WTC11 (cell line): ENCODE data around the gene PSENEN. TPM values are rescaled to one million over a fixed set of nuclear protein-coding genes. Genes with fewer than 3 reads are reported as not detected.
A peak's percentile ranks its signal among the peaks of the same experiment; 100 is the strongest.

Source experiments
- ATAC-seq: fragments of 200-7000 bp; cut with Tn5 transposase; 2 replicates; pipeline ENCODE4 v1.10.0; 2021; ENCODE audit warnings: mild to moderate bottlenecking, moderate library complexity
- CTCF ChIA-PET: fragments of 300-600 bp; sonication (Branson Sonifier 250); formaldehyde crosslinking; loops from one replicate; lab custom pipeline; 2021; ENCODE audit warnings: antibody characterized with exemption; lab: Charles Lee
- POLR2A ChIA-PET: fragments of 350-600 bp; sonication (Branson Sonifier 250); formaldehyde crosslinking; loops from one replicate; lab custom pipeline; 2021; ENCODE audit warnings: antibody characterized with exemption; lab: Charles Lee
- DNase-seq: peaks from one replicate; pipeline ENCODE4 v3.0.0; 2021; ENCODE audit warnings: low spot score
- H3K27ac Mint-ChIP-seq: 2 replicates; pipeline ENCODE4 v1.8.0; 2021; ENCODE audit warnings: mixed read lengths
- H3K27me3 Mint-ChIP-seq: 2 replicates; pipeline ENCODE4 v1.8.0; 2021; ENCODE audit warnings: low read depth, mild to moderate bottlenecking, moderate library complexity, mixed read lengths
- H3K36me3 Mint-ChIP-seq: 2 replicates; pipeline ENCODE4 v1.8.0; 2021; ENCODE audit warnings: mixed read lengths
- H3K4me1 Mint-ChIP-seq: 2 replicates; pipeline ENCODE4 v1.8.0; 2022; ENCODE audit warnings: mixed read lengths
- H3K4me3 Mint-ChIP-seq: 2 replicates; pipeline ENCODE4 v1.8.0; 2021; ENCODE audit warnings: mild to moderate bottlenecking, moderate library complexity, mixed read lengths
- H3K9me3 Mint-ChIP-seq: 2 replicates; pipeline ENCODE4 v1.8.0; 2021; ENCODE audit warnings: mixed read lengths
- ELF4 ChIP-seq: sonication (generic); formaldehyde crosslinking; IDR thresholded peaks from 2 replicates; pipeline ENCODE4 v1.8.1; 2022; ENCODE audit warnings: low read depth, mild to moderate bottlenecking, moderate library complexity, missing genetic modification reagents
- ERG ChIP-seq: fragments of 250-450 bp; sonication (Bioruptor Pico); IDR thresholded peaks from 2 replicates; pipeline ENCODE4 v1.8.0; 2021; ENCODE audit warnings: mild to moderate bottlenecking
- ESRRA ChIP-seq: sonication (generic); formaldehyde crosslinking; IDR thresholded peaks from 2 replicates; pipeline ENCODE4 v1.8.1; 2022; ENCODE audit warnings: mild to moderate bottlenecking, missing genetic modification reagents, borderline replicate concordance
- FOXK1 ChIP-seq: sonication (generic); formaldehyde crosslinking; IDR thresholded peaks from 2 replicates; pipeline ENCODE4 v1.8.0; 2022; ENCODE audit warnings: mild to moderate bottlenecking, moderate library complexity, missing genetic modification reagents
- GABPB1 ChIP-seq: sonication (generic); formaldehyde crosslinking; IDR thresholded peaks from 2 replicates; pipeline ENCODE4 v1.8.1; 2023; ENCODE audit warnings: mild to moderate bottlenecking, missing genetic modification reagents
- GTF2I ChIP-seq: fragments of 250-450 bp; sonication (Bioruptor Pico); conservative IDR thresholded peaks from 2 replicates; pipeline ENCODE4 v1.4.0; 2021; ENCODE audit warnings: mild to moderate bottlenecking
- HMGA2 ChIP-seq: fragments of 250-450 bp; sonication (Bioruptor Pico); IDR thresholded peaks from 2 replicates; pipeline ENCODE4 v1.4.0; 2021; ENCODE audit warnings: mild to moderate bottlenecking, moderate library complexity
- HMGXB4 ChIP-seq: sonication (generic); formaldehyde crosslinking; IDR thresholded peaks from 2 replicates; pipeline ENCODE4 v1.8.1; 2023; ENCODE audit warnings: mild to moderate bottlenecking, moderate library complexity, missing genetic modification reagents
- IRF1 ChIP-seq: sonication (generic); formaldehyde crosslinking; IDR thresholded peaks from 2 replicates; pipeline ENCODE4 v1.8.0; 2023; ENCODE audit warnings: missing genetic modification reagents
- MLX ChIP-seq: sonication (generic); formaldehyde crosslinking; IDR thresholded peaks from 2 replicates; pipeline ENCODE4 v1.8.1; 2023; ENCODE audit warnings: mild to moderate bottlenecking, missing genetic modification reagents, moderate library complexity
- MXD4 ChIP-seq: fragments of 250-450 bp; sonication (Bioruptor Pico); IDR thresholded peaks from 2 replicates; pipeline ENCODE4 v1.8.0; 2021; ENCODE audit warnings: mild to moderate bottlenecking, moderate library complexity, borderline replicate concordance
- MYBL2 ChIP-seq: sonication (generic); formaldehyde crosslinking; IDR thresholded peaks from 2 replicates; pipeline ENCODE4 v1.8.1; 2023; ENCODE audit warnings: mild to moderate bottlenecking, moderate library complexity, missing genetic modification reagents
- NFATC4 ChIP-seq: fragments of 250-450 bp; sonication (Bioruptor Pico); IDR thresholded peaks from 2 replicates; pipeline ENCODE4 v1.9.0; 2021; ENCODE audit warnings: mild to moderate bottlenecking
- NFE2L1 ChIP-seq: sonication (generic); formaldehyde crosslinking; IDR thresholded peaks from 2 replicates; pipeline ENCODE4 v1.8.1; 2023; ENCODE audit warnings: missing genetic modification reagents
- NR1H2 ChIP-seq: sonication (generic); formaldehyde crosslinking; IDR thresholded peaks from 2 replicates; pipeline ENCODE4 v1.9.0; 2021; ENCODE audit warnings: mild to moderate bottlenecking, moderate library complexity, missing genetic modification reagents
- PRDM15 ChIP-seq: sonication (generic); formaldehyde crosslinking; IDR thresholded peaks from 2 replicates; pipeline ENCODE4 v1.8.0; 2022; ENCODE audit warnings: missing genetic modification reagents
- SMAD4 ChIP-seq: sonication (generic); formaldehyde crosslinking; IDR thresholded peaks from 2 replicates; pipeline ENCODE4 v1.8.0; 2022; ENCODE audit warnings: mild to moderate bottlenecking, missing genetic modification reagents
- SOX15 ChIP-seq: fragments of 250-450 bp; sonication (Bioruptor Pico); IDR thresholded peaks from 2 replicates; pipeline ENCODE4 v1.9.0; 2021; ENCODE audit warnings: mild to moderate bottlenecking
- SP1 ChIP-seq: sonication (generic); formaldehyde crosslinking; conservative IDR thresholded peaks from 2 replicates; pipeline ENCODE4 v1.8.1; 2022; ENCODE audit warnings: missing genetic modification reagents
- ZNF138 ChIP-seq: sonication (generic); formaldehyde crosslinking; conservative IDR thresholded peaks from 2 replicates; pipeline ENCODE4 v1.8.1; 2022; ENCODE audit warnings: mild to moderate bottlenecking, moderate library complexity, missing genetic modification reagents
- ZNF396 ChIP-seq: fragments of 250-450 bp; sonication (Bioruptor Pico); IDR thresholded peaks from 2 replicates; pipeline ENCODE4 v1.8.0; 2021; ENCODE audit warnings: mild to moderate bottlenecking, moderate library complexity, borderline replicate concordance
- ZNF423 ChIP-seq: fragments of 250-450 bp; sonication (Bioruptor Pico); IDR thresholded peaks from 2 replicates; pipeline ENCODE4 v2.1.2; 2022; ENCODE audit warnings: mild to moderate bottlenecking, moderate library complexity
- total RNA-seq: library from RNA; stranded (reverse); gene quantifications from 3 replicates; pipeline ENCODE4 v1.2.3, GENCODE V29; 2021
- TF ChIP-seq, protein P1 (sequence below): sonication (generic); formaldehyde crosslinking; IDR thresholded peaks from 2 replicates; pipeline ENCODE4 v1.8.1; 2023; ENCODE audit warnings: mild to moderate bottlenecking, missing genetic modification reagents, moderate library complexity

PSENEN gene
- total RNA-seq, 1 experiment from 2014 or later: 80.3 TPM

DNA sequence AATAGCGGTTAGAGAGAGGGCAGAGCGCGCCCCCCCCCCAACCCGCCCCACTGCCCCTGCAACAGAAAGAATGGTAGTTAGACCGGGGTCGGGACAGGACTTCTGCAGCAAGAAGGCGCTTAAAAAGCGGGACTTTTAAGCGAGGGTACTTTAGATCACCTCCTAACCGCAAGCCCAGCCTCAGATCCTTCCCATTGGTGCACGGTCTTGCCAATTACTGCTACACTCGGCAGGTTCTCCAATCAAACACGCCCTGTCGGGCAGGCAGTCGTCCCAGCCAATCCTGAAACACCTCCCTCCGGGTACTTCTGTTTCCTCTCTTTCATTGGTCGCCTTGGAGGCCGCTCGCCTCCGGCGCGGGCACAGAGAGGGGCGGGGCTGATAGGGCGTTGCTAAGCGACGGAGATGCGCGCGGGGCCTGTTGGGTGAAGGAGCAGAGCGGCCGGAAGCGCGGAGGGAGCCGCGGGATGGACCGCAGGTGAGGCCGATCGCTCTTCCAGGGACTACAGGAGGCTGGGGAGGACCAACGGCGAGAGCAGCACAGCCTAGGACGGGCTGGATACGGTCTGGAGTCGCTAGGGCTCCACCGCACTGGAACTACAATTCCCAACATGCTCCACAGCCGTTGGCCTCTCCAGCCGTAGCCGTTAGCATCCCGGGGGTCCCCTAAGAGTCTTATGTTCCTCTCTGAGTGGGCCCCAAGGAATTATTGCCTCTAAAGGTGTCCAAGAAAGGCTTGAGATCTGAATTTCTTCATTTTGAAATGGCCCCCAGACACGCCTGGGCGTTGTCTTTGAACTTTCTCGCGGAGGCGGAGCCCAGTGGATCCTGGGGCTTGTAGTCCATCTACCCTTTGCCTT, 12.5 kb downstream of the PSENEN start, which contains the start of gene PROSER3 (continued):
- TF ChIP-seq SP1: peak; percentile 49; the same call in 1 of the 2 replicates
- TF ChIP-seq FOXK1 (CRISPR knock-in tag): 0 out of 2 replicates have a peak, but pooled peaks have one; percentile 56

- Mint-ChIP-seq H3K9me3 (no peaks in the 10 kb centered on the region), H3K27me3 (peaks cover 22% of the 10 kb centered on the region), H3K36me3 (peaks cover 16% of the 10 kb centered on the region), H3K27ac (no peak overlapping the region), H3K4me3 (peak overlapping the region; percentile 94), H3K4me1 (peaks cover 16% of the 10 kb centered on the region)
- no peak for ATAC-seq
- POLR2A ChIA-PET: no interaction called here
- TF ChIP-seq SOX15 (CRISPR knock-in tag) (no peak), NFE2L1 (CRISPR knock-in tag) (no peak), SMAD4 (CRISPR knock-in tag) (no peak), IRF1 (CRISPR knock-in tag) (no peak), ESRRA (CRISPR knock-in tag) (no peak), NR1H2 (no peak), GABPB1 (no peak), HMGA2 (CRISPR knock-in tag) (no peak), ELF4 (CRISPR knock-in tag) (no peak), MLX (CRISPR knock-in tag) (no peak), ZNF138 (no peak), ERG (CRISPR knock-in tag) (no peak), FOXK1 (CRISPR knock-in tag) (no peak), ZNF396 (CRISPR knock-in tag) (no peak), MXD4 (no peak), GTF2I (CRISPR knock-in tag) (no peak), SP1 (no peak), NFATC4 (CRISPR knock-in tag) (no peak)
- CTCF ChIA-PET: interaction anchor here (1.0 kb wide), 1 partner anchor 25 kb away, joined by 6 read pairs; no protein-coding TSS in a partner anchor
- DNase-seq: no peak
Measured at GRCh38 chr19:35759697-35760096, 14.2 kb downstream of the PSENEN start.

- DNase-seq: no peak
- H3K27ac Mint-ChIP-seq: no peak overlapping the region
- no peaks in the 10 kb centered on the region for H3K9me3 Mint-ChIP-seq
- H3K27me3 Mint-ChIP-seq: peaks cover 14% of the 10 kb centered on the region
- CTCF ChIA-PET: interaction anchor here (0.9 kb wide), 1 partner anchor 24 kb away, joined by 3 read pairs; no protein-coding TSS in a partner anchor
- H3K4me3 Mint-ChIP-seq: no peak overlapping the region
- no peak for ATAC-seq
- H3K4me1 Mint-ChIP-seq: peaks cover 12% of the 10 kb centered on the region
- H3K36me3 Mint-ChIP-seq: peaks cover 19% of the 10 kb centered on the region
- POLR2A ChIA-PET: no interaction called here
- TF ChIP-seq MYBL2 (CRISPR knock-in tag) (no peak), PRDM15 (no peak), ZNF423 (CRISPR knock-in tag) (no peak), HMGXB4 (CRISPR knock-in tag) (no peak)
- TF ChIP-seq, protein P1, sequence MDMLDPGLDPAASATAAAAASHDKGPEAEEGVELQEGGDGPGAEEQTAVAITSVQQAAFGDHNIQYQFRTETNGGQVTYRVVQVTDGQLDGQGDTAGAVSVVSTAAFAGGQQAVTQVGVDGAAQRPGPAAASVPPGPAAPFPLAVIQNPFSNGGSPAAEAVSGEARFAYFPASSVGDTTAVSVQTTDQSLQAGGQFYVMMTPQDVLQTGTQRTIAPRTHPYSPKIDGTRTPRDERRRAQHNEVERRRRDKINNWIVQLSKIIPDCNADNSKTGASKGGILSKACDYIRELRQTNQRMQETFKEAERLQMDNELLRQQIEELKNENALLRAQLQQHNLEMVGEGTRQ: no peak
Measured at GRCh38 chr19:35760711-35761349, 15.4 kb downstream of the PSENEN start.
